NB4 (cell line): ENCODE results near the gene NCOA1.

ENCODE experiments used
- DNase-seq: peaks from one replicate; pipeline ENCODE4 v3.0.0; 2010; ENCODE audit warnings: low read depth
- H3K4me3 ChIP-seq: one replicate; pipeline ENCODE4 v1.5.1; 2011; ENCODE audit warnings: mild to moderate bottlenecking, low read depth, low read length, moderate library complexity
- CTCF ChIP-seq: IDR thresholded peaks from one replicate; pipeline ENCODE4 v1.5.1; 2012; ENCODE audit warnings: low read depth, low read length
- MAX ChIP-seq: IDR thresholded peaks from 2 replicates; pipeline ENCODE4 v1.6.1; 2011; ENCODE audit warnings: low read depth, low read length
- MYC ChIP-seq: IDR thresholded peaks from 2 replicates; pipeline ENCODE4 v1.6.1; 2011; ENCODE audit warnings: low read depth, low read length
- POLR2A ChIP-seq: IDR thresholded peaks from 2 replicates; pipeline ENCODE4 v1.6.1; 2011; ENCODE audit warnings: mild to moderate bottlenecking; ENCODE audit not compliant: insufficient read length; ENCODE audit errors: extremely low read depth

NCOA1 gene

GRCh38 chr2:24512404-24512803, 21.4 kb downstream of the NCOA1 start:
- DNase-seq = no peak
- TF ChIP-seq MYC (no peak), POLR2A (no peak), CTCF (no peak), MAX (no peak)
- H3K4me3 ChIP-seq = no peak overlapping the region

GRCh38 chr2:24512831-24513230, 21.8 kb downstream of the NCOA1 start:
- DNase-seq = no peak
- TF ChIP-seq MYC = no peak
- TF ChIP-seq MAX = no peak
- no peak for TF ChIP-seq POLR2A
- no peak for TF ChIP-seq CTCF
- no peak overlapping the region for H3K4me3 ChIP-seq

GRCh38 chr2:24513281-24514071, 22.4 kb downstream of the NCOA1 start:
- DNase-seq = no peak
- TF ChIP-seq CTCF (no peak), MAX (no peak), POLR2A (no peak), MYC (no peak)
- H3K4me3 ChIP-seq = no peak overlapping the region

- no peak overlapping the region for H3K4me3 ChIP-seq
- TF ChIP-seq MAX = no peak
- no peak for TF ChIP-seq POLR2A
- no peak for TF ChIP-seq CTCF
- no peak for TF ChIP-seq MYC
Measured at GRCh38 chr2:24514820-24515219, 23.8 kb downstream of the NCOA1 start.

GRCh38 chr2:24515335-24515734, 24.3 kb downstream of the NCOA1 start:
- DNase-seq = no peak
- H3K4me3 ChIP-seq = no peak overlapping the region
- TF ChIP-seq MAX (no peak), MYC (no peak), CTCF (no peak), POLR2A (no peak)

More at GRCh38 chr2:24514820-24515219, 23.8 kb downstream of the NCOA1 start:
- no peak for DNase-seq
